ENCODE results near the gene MFAP2.

MFAP2 gene

DNA sequence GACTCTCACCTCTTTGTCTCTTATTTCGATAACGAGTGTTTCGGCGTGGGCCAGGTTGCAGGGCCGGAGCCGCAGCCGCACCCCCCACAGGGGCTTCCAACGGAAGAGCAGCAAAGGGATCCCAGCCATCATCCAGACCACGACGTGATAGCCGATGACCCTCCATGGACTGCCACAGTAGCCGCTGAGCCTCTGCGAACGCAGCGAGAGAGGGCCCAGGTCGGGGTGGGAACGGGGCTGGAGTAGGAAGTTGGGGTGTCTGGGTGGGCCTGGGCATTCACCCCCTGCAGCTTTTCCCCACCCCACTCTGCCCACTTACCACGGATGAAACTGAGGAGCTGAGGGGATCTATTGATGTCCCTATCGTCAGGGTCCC lies 24.9 kb upstream of the MFAP2 start:
- no peak for DNase-seq

DNA sequence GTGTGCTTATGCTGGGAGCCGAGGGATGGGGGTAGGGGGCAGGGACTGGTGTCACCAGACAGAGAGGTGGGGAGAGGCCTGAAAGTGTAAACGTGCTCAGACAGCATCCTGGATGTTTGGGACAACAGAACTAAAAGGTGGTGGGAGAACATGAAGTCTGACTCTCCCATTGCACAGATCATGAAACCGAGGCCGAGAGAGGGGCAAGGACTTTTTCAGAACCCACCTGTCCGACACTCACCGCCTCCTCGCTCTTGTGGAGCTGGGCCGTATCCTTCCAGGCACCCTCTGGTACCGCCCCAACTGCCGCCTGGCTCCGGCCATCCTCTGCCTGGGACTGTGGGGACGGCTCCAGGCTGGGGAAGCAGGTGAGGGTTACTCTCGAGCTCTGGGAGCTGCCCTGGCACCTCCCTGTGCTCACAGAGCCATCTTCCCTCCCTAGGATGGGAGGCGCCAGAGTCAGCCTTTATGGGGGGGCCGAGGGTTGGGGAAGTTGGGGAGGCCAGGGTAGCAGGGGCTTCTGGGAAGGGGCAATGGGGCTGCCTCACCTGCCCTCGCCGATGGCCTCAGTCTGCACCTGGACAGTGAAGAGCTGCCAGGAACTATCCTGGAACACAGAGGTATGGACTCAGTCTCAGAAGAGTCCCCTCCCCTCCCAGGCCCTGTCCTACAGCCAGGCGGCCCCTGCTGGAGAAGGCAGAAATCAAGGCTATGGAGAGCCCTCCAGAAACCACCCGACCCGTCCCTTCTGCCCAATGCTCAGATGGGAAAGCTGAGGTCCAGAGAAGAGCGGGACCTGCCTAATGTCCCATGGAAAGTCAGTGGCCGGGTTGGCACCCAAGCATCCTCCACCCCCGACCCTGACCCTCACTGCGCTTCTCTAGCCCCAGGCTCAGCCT lies 24.3 kb upstream of the MFAP2 start:
- DNase-seq: no peak

DNA sequence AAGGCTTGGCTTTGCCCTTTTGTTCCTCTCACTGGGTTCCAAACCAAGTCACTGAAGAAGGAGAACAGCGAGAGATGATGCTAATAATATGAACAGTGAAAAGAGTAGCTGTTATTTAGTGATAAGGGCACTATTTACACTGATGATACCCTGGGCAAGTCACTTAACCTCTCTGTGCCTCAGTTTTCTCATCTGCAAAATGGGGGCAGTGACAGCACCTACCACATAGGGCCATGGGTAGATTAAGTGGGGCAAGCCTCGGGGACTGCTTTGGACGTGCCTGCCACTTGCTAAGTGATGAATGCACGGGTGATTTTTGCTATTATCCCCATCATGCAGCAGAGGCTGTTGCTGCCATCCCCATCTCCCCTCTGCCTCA lies 22.1 kb upstream of the MFAP2 start:
- no peak for DNase-seq

DNA sequence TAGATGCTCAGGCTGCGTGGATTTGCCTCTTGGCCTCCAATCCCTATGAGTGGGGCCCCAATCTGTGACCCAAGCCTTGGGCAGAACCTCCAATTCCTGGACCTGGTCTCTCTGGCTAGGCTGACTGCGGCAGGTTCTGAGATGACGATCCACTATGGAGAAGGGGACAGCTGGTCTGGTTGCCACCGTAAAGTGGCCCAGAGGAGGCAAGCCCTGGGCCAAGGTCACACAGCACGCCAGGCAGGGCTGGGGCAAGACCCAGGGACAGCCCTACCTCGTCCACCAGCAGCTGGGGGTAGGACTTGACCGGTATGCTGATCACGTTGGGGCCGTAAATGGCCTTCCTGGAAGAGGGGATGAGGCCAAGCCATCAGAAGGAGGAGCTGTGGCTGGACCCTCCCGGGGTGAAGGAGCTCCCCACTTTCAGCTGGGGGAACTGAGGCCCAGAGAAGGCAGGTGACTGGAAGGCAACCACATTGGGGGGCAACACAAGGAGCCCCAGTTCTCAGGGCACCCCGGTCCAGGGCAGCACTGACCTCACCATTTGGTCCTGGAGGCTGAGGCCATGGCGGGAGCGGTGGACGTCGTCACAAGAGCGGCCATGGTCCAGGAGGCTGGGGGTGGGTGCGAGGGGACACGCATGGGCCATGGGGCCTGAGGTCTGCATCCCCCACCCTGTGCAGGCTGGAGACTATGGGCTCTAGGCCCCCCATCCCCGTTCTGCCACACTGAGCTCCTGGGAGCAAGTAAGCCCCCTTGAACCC lies 21.5 kb upstream of the MFAP2 start:
- DNase-seq: no peak

DNA sequence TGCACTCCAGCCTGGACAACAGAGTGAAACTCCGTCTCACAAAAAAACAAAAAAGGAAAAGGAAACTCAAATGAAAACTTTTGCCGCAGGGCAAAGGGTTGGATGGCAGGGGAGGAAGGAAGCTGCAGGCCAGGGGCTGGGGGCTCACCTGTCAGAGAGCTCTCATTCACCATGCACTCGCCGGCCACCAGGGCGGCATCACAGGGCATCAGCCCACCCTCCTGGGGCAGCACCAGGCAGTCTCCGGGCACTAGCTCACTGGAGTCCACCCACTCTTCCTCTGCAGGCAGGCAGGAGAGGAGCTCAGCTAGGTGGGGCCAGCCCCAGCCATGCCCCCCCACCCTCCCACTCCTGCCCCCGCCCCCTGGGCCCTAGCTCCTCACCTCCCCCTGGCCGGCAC lies 19.4 kb upstream of the MFAP2 start:
- no peak for DNase-seq

DNA sequence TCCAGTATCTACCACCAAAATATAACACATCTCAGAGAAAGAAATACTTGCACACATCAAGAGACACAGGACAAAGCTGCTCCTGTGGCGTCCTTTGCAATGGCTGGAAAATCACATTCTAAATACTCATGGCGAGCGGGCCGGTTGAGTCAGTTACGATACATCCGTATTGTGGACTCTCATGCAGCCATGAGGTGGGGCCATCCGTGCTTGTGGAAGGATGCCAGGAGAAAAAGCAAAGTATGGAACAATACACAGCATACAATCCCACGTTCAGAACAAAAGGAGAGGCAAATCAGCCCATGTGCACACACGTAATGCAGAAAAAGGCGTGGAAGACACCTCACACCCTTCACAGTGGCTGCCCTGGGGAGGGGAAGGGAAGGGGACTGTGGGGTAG lies 18.2 kb upstream of the MFAP2 start:
- no peak for DNase-seq

DNA sequence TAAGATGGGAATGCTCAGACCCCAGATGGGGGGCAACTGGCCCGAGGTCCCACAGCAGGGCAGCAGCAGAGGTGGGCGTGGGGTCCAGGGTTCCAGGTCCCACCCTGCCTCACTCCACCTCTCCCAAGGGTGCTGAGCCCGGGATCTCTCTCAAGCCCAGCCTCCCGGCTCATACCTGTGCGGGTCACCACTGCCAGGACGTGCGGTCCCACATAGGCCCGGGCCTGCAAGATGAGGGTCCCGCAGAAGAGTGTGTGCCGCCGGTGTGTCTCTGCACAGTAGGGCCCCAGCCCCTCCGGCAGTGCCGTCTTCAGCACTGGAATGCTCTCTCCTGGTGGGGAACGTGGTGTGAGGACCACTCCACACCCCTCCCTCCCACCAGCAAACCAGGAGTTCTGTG lies 16.4 kb upstream of the MFAP2 start:
- DNase-seq: no peak

DNA sequence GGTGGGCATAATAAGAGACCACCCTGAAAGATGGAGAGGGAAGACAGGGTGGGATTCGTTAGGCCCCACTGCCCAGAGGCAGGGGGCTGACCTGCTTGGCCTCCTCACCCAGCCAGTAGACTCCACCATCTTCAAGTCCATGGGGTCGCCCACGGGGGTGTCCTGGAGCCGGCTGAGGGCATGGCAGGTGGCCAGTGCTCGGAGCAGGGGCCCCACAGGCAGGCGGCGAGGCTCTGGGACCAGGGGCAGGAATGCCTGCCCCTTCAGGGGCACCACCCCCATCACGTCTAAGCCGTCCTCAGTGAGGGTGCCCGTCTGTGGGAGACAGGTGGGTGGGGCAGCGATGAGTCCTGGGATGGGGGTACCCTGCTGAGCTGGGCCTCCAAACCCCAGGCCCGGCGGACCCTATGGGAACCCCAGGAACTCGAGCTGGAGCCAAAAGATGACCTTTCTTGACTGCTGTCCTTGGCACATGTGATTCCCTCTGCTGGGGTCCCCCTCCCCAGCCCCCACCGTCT lies 13.2 kb upstream of the MFAP2 start:
- no peak for DNase-seq

DNA sequence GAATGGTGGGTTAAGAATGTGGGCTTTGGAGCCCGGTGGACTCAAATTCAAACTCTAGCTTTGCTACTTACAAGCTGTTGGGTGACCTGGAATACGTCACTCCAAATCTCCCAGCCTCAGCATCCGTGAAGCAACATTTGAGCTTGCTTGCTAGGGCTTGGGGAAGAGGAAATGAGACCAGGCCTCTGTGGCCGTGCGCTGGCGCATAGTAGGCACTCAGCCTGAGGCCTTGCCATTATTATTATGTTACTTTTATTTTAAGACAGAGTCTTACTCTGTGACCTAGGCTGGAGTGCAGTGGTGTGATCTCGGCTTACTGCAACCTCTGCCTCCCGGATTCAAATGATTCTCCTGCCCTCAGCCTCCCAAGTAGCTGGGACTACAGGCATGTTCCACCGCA lies 12.3 kb upstream of the MFAP2 start:
- DNase-seq: no peak

DNA sequence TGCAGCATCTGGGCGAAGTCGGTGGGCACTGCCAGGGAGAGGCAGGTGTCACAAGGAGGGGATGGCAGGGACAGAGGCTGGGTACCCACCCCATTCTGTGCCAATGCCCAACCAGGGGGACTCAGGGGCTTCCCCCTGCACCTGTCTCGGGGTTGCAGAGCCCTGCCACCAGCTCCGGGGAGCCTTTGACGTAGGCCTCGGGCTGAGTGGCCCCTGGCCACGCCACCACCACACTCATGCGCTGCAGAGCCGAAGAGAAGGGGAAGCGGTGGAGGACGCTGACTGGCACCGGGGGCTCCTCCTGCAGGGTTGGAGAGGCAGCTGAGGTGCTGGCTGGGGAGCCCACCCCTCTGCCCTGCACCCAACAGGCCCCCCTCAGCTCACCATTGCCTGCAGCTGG lies 11.7 kb upstream of the MFAP2 start:
- no peak for DNase-seq

DNA sequence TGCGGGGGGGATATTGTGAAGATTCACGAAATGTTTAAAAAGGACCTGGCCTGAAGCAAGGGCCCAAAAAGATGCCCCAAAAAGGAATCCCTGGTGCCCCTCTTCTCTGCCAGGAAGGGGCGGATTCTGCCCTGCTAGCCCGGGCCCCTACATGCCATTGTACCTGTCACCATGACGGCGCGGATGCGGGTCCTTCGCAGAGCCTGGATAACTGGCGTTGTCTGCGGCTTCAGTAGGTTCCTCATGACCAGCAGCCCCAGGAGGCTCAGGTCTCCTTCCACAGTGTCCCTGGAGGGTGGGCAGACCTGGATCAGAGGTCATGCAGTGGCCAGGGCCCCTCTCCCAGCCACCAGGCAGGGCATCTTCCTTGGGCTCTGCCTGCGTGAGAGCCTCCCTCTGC lies 11.2 kb upstream of the MFAP2 start:
- no peak for DNase-seq

DNA sequence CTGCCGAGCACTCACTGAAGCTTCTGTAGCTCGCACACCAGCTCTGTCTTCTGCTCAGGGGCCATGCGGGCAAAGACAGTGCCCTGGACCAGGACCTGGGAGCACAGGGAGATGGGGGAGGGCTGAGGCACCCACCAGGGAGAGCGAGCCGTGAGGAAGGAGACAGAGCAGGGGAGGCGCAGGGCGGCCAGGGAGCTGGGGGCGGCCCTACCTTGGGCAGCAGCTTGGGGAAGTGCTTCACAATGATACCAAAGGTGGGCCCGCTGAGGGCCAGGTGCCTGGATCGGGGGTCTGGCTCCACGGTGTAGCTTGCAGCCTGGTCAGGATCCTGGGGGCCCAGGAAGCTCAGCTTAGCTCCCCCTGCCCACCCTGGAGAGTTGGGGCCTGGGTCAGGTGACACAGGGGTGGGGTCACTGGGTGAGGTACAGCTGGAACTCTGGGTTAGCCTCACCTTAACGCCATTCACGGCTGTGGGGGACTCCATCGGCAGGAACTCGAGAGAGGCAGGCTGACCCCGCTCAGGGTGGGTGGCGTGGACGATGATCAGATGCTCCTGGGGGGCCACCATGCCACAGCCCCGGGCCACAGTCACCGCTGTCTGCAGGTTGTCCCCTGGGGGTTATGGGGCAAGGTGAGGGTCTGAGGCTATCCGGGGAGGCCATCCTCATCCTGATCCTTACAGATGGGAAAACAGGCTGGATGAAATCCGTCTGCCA lies 9.4 kb upstream of the MFAP2 start:
- no peak for DNase-seq

DNA sequence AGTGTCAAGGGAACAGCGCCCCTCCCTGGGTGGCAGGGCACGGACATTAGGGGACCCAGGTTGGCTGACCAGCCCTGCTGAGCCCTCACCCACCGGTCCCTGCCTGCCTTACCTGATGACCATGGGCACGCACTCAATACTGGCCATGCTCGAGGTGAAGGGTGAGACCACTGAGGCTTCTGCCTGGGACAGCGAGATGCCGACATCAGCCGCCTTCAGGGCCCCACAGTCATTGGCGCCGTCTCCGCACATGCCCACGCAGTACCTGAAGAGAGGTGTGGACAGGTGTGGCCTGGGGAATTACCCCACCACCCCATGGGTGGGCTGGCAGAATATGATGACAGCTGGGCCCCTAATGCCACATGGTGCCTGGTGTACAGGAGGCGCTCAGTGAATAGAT lies 7.8 kb upstream of the MFAP2 start:
- DNase-seq: no peak

DNA sequence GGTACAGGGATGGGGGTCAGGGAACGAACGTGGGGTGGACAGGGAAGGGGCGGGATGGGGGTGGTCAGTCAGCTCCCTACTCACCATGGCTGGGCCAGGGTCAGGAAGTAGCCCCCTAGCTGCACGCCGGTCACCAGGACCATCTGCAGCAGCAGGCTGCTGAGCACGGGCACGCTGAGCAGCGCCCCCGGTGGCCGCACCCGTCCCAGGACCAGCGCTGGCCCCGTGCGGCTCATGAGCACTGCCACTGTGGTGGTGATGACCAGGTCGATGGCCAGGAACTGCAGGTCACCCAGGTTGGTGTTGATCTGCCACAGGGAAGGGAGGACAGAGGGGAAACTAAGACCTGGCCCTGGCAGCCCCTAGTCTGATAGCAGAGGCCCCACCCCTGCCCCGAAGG lies 6.5 kb upstream of the MFAP2 start:
- DNase-seq: no peak

DNA sequence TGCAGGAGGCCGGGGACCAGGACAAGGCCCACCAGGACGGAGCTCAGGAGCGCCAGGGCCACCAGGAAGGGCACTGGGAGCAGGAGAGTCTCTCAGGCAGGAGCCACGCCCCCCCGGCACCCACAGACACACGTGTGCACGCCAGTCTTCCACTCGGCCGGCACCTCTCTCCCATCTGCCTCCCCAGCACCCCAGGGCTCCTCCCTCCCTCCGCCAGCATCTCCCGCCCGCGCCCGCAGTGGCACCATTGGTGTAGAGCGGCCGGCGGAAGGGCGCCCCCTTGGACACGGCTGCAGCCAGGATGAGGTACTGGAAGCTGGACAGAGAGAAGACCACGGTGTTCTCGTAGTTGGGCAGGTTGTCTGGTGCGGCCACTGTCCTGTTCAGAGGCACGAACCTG lies 6.1 kb upstream of the MFAP2 start:
- DNase-seq: no peak

DNA sequence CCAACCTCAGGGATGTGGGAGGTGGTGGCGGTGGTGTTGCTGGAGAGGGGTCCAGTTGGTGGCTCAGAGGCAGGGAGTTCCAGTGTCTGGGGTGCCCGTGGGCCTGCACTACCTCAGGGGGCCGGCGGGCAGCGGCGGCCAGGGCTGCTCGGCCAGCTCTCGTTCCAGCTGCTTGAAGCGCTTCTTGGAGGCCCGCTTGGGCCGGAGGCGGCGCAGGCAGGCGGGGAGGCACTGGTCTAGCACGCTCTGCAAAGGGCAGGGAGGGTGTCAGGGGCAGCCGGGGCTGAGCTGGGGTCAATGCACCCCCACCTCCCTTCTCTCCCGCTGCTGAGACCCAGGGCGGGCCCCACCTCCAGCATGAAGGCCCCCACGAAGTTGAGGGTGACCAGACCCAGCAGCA lies 5.7 kb upstream of the MFAP2 start:
- DNase-seq: no peak

DNA sequence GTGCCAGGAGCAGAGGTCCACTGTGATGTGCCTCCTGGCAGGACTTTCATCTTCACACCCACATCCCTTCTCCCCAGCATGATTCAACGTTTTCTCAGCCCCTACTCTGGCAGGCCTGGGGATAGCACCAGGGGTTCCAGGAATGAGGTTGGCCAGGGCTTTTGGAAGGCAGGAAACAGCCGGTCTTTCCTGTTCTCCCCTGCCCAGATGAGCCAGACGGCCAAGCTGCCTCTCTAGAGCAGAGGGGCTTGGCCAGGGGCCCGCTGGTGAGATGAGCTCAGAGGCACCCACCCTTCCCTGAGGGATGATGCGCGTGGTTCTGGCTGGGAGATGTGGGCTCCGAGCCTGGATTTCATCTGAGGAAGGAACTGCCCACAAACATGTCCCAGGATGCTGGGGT lies 4.3 kb upstream of the MFAP2 start:
- DNase-seq: no peak

DNA sequence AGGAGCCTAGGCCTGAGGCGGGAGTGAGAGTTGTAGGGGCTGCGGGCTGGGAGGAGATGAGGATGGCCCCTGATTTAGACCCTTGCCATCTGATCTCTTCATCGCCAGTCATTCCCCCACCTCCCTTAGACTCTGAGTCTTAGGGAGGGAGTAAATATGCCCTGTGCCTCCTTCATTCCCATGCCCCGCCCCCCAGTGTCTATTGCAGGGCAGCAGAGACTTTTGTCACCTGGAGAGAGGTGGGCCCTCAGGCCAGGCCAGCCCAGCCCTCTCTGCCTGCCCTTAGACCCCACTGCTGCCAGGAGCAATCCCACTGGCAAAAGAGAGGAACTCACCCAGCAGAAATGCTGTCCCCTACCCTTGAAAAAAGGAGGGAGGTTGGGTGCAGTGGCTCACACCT lies 3.2 kb upstream of the MFAP2 start:
- DNase-seq: no peak

DNA sequence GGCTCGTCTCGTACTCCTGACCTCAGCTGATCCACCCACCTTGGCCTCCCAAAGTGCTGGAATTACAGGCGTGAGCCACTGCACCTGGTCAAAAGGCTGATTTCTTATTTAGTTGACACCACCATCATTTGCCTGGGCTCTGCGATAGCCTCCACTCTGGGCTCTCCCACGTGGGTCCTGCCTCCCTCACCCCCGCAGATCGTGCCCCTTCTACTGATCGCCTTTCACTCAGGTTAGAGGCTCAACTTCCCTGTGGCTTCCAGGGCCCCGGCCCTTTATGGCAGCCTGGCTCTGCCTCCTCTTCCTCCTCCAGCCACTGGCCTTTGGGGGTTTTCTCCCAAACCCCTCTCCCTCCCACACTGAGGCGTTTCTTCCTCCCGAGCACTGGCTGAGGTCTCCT lies 2.5 kb upstream of the MFAP2 start:
- DNase-seq: no peak

DNA sequence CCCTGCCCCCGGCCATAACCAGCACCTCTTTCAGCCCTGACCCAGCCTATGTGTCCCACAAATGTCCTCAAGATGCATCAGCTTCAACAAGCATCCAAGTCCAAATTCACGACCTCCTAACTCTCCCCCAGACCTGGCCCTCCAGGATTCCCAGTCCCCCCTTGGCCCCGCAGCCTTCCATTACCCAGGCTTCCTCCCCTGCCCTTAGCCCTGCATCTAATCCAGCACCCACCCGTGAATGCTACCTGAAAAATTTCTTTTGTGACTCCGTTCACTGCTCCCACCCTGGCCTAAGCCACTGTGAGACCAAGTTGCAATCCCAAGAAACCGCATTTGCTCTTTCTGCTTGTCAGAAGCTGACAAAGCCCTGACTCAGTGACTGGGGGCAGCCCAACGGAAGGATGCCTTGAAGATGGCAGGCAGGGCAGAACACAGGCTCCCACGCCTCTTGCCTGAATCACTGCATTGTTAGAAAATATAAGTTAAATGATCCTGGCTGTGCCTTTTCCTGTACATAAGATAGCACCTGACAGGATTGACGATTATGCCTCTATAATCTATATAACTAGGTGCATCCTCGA lies 939 bp upstream of the MFAP2 start:
- no peak for DNase-seq

DNA sequence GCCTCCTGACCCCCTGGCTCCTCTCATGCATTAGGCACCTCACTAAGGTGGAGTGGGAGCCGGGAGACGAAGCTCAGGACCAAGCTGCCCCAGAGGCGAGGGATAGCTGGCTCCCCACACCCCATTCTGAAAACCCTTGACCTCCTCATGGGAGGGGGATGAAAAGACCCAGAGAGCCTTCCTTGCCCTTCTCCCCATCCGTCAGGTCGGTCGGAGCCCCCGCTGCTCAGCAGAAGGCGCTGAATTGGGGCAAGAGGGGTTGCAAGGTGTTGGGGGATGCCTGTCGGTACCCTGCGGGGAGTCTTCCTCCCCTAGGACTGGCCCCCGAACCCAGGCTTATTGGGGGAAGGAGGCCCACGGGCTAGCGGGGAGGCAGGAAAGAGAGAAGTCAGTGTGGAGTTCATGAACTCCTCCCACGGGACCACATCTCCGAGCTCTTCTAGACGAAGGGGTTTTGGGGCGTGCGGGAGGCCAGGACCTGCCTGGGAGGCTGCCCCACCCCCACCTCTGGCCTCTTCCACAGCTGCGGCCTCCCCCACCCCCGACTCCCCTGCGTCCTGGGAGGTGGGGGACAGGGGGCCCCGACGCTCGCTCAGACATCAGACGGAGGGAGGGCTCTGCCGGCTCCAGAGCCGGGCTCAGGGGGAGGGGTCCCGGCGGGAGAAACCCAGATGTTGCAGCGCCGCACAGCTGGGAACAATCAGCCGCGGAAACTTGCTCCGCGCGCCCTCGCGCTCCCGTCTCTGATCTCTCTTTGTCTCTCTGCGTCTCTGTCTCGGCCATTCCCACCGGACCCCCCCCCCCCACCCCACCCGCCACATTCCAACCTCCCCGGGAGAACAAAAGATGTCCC lies 719 bp downstream of the MFAP2 start:
- DNase-seq: no peak

All from stimulated activated CD4-positive, alpha-beta T cell treated with anti-CD3 and anti-CD28 coated beads, Interleukin-15, amount 100 ng/mL, for 24 hours (primary cell).